Gastroesophageal sphincter (tissue), 4 donors: Measurements from ENCODE around the gene MGLL. TPM values are rescaled to one million over a fixed set of nuclear protein-coding genes. Genes with fewer than 3 reads are reported as not detected.

Source experiments
- ATAC-seq: fragments of 150-250 bp; one replicate; pipeline ENCODE4 v1.9.1; 2016; ENCODE audit warnings: mild to moderate bottlenecking, moderate library complexity
- H3K27ac ChIP-seq, 4 donors: fragments of 200-600 bp; sonication (generic) in 3 of 4; 1 replicate in 3 of 4; 2 replicates in 1 of 4; pipeline ENCODE4 v1.5.1; 2016 to 2019
- H3K27me3 ChIP-seq: fragments of 200-600 bp; sonication (generic); one replicate; pipeline ENCODE4 v1.5.1; 2019
- H3K36me3 ChIP-seq, 2 donors: fragments of 200-600 bp; sonication (generic); one replicate each; pipeline ENCODE4 v1.5.1; 2019; ENCODE audit warnings: control low read depth in 1 of 2
- H3K4me1 ChIP-seq, 3 donors: fragments of 200-600 bp; sonication (generic); 1 replicate in 2 of 3; 2 replicates in 1 of 3; pipeline ENCODE4 v1.5.1; 2016 to 2019; ENCODE audit warnings: control low read depth in 2 of 3
- H3K4me3 ChIP-seq, 2 donors: fragments of 200-600 bp; sonication (generic); one replicate each; pipeline ENCODE4 v1.5.1; 2019; ENCODE audit warnings: mild to moderate bottlenecking in 1 of 2, moderate library complexity in 1 of 2
- H3K9me3 ChIP-seq, 3 donors: fragments of 200-600 bp; sonication (generic); one replicate each; pipeline ENCODE4 v1.5.1; 2017 to 2019; ENCODE audit warnings: control low read depth in 2 of 3
- CTCF ChIP-seq, 4 experiments: fragments of 200-600 bp in 2 of 4; fragments of 450-650 bp in 2 of 4; sonication (generic) in 1 of 4; IDR thresholded peaks; one replicate each; pipeline ENCODE4 v1.5.1; 2017 to 2019; ENCODE audit warnings: antibody characterized with exemption in 4 of 4, mild to moderate bottlenecking in 2 of 4, moderate library complexity in 2 of 4
- EP300 ChIP-seq: sonication (generic); formaldehyde crosslinking; IDR thresholded peaks from one replicate; pipeline ENCODE4 v1.6.1; 2017; ENCODE audit warnings: antibody characterized with exemption, mild to moderate bottlenecking
- POLR2A ChIP-seq, 2 donors: fragments of 450-650 bp; IDR thresholded peaks; one replicate each; pipeline ENCODE4 v1.6.1; 2017; ENCODE audit warnings: antibody characterized with exemption in 2 of 2, mild to moderate bottlenecking in 2 of 2, moderate library complexity in 1 of 2
- POLR2AphosphoS5 ChIP-seq: sonication (generic); formaldehyde crosslinking; IDR thresholded peaks from one replicate; pipeline ENCODE4 v1.6.1; 2017; ENCODE audit warnings: antibody characterized with exemption
- WGBS, 2 donors: methylation state at CpG; one replicate each; pipeline ENCODE4 v1.1.5; 2018; ENCODE audit warnings: low coverage in 1 of 2; 5-methylcytosine and 5-hydroxymethylcytosine counted together
- total RNA-seq, 4 donors: library from RNA; depleted of rRNA; stranded (reverse); fragments of >200 nt; gene quantifications; one replicate each; pipeline ENCODE4 v1.1.0, GENCODE V29; 2016

The MGLL gene
- total RNA-seq, 4 donors from 2014 or later, result 39.2 to 171 (median 55.8) TPM

- Histone ChIP-seq H3K4me1 (peaks cover 0 to 55% (median 30%) of the 10 kb centered on the region in 3 donors), H3K4me3 (no peak overlapping the region), H3K36me3 (peaks cover 0 to 3% of the 10 kb centered on the region in 2 donors), H3K27me3 (no peaks in the 10 kb centered on the region), H3K27ac (no peak overlapping the region), H3K9me3 (peaks cover 0 to 20% (median 0%) of the 10 kb centered on the region in 3 donors)
- 51 to 64% methylated on average over 5 of the region's 5 CpGs for WGBS, 2 donors
- ATAC-seq, result no peak
- TF ChIP-seq EP300 (no peak), POLR2AphosphoS5 (no peak), CTCF (IDR thresholded peaks at IDR 0.05) (no peak), POLR2A (IDR thresholded peaks at IDR 0.05) (no peak)
These were observed 57.4 kb downstream of the MGLL start for GRCh38 chr3:127764841-127765362.

- peaks cover 0 to 20% (median 0%) of the 10 kb centered on the region in 3 donors for H3K9me3 ChIP-seq
- peaks cover 0 to 3% of the 10 kb centered on the region in 2 donors for H3K36me3 ChIP-seq
- TF ChIP-seq EP300 (no peak), POLR2AphosphoS5 (no peak), CTCF (IDR thresholded peaks at IDR 0.05) (no peak), POLR2A (IDR thresholded peaks at IDR 0.05) (no peak)
- H3K27me3 ChIP-seq, result no peaks in the 10 kb centered on the region
- H3K27ac ChIP-seq, result peak overlapping the region in 1 of 4 donors; percentile 73
- H3K4me1 ChIP-seq, result peaks cover 0 to 61% (median 27%) of the 10 kb centered on the region in 3 donors
- H3K4me3 ChIP-seq, result no peak overlapping the region
- no peak for ATAC-seq
- 78 to 79% methylated on average over 4 to 8 of the region's 8 CpGs for WGBS, 2 donors
These were observed 58.0 kb downstream of the MGLL start for GRCh38 chr3:127764301-127764700.

- peak overlapping the region in 3 of 4 donors; percentile 13 to 73 (median 73) for H3K27ac ChIP-seq
- ATAC-seq, result no peak
- H3K9me3 ChIP-seq, result peaks cover 0 to 15% (median 0%) of the 10 kb centered on the region in 3 donors
- no peak overlapping the region for H3K4me3 ChIP-seq
- H3K27me3 ChIP-seq, result no peaks in the 10 kb centered on the region
- no CpG with 5 or more reads among the region's 7 CpGs for WGBS, 2 donors
- TF ChIP-seq CTCF (IDR thresholded peaks at IDR 0.05) (no peak), EP300 (no peak), POLR2A (IDR thresholded peaks at IDR 0.05) (no peak), POLR2AphosphoS5 (no peak)
- H3K4me1 ChIP-seq, result peaks cover 0 to 60% (median 26%) of the 10 kb centered on the region in 3 donors
- peaks cover 0 to 3% of the 10 kb centered on the region in 2 donors for H3K36me3 ChIP-seq
These were observed 58.5 kb downstream of the MGLL start for GRCh38 chr3:127763816-127764215.

- Histone ChIP-seq H3K9me3 (peaks cover 0 to 10% (median 0%) of the 10 kb centered on the region in 3 donors), H3K4me1 (peaks cover 0 to 59% (median 26%) of the 10 kb centered on the region in 3 donors), H3K36me3 (no peaks in the 10 kb centered on the region), H3K27ac (peak overlapping the region in 3 of 4 donors; percentile 13 to 73 (median 73)), H3K4me3 (no peak overlapping the region), H3K27me3 (no peaks in the 10 kb centered on the region)
- no peak for ATAC-seq
- WGBS, 2 donors, result 100% methylated on average over 2 of the region's 8 CpGs; no CpG with 5 or more reads in 1 of the 2 donors
- TF ChIP-seq POLR2AphosphoS5 (no peak), POLR2A (IDR thresholded peaks at IDR 0.05) (no peak), EP300 (no peak), CTCF (IDR thresholded peaks at IDR 0.05) (no peak)
These were observed 59.0 kb downstream of the MGLL start for GRCh38 chr3:127763337-127763736.

GRCh38 chr3:127762787-127763105 is 59.6 kb downstream of the MGLL start:
- WGBS, 2 donors, result no CpG with 5 or more reads among the region's 1 CpG
- Histone ChIP-seq H3K4me1 (peaks cover 0 to 59% (median 26%) of the 10 kb centered on the region in 3 donors), H3K4me3 (no peak overlapping the region), H3K27ac (peak overlapping the region in 3 of 4 donors; percentile 14 to 73 (median 73)), H3K27me3 (no peaks in the 10 kb centered on the region), H3K36me3 (no peaks in the 10 kb centered on the region), H3K9me3 (peaks cover 0 to 4% (median 0%) of the 10 kb centered on the region in 3 donors)
- TF ChIP-seq POLR2AphosphoS5, result no peak
- TF ChIP-seq EP300, result no peak
- no peak for TF ChIP-seq POLR2A (IDR thresholded peaks at IDR 0.05)
- TF ChIP-seq CTCF (IDR thresholded peaks at IDR 0.05), result no peak
- ATAC-seq, result no peak
